GM03348 (cell line): ENCODE measurements around the gene ANKK1.

Source experiments
- DNase-seq: peaks from one replicate; pipeline ENCODE4 v3.0.0; 2012; ENCODE audit warnings: low spot score

The ANKK1 gene

GRCh38 chr11:113408887-113409286 lies 21.3 kb downstream of the ANKK1 start:
- no peak for DNase-seq

- no peak for DNase-seq
Measured at GRCh38 chr11:113409526-113409925, 21.9 kb downstream of the ANKK1 start.

- DNase-seq, result no peak
Measured at GRCh38 chr11:113410414-113411135, 23.0 kb downstream of the ANKK1 start.

GRCh38 chr11:113411536-113411935 lies 24.0 kb downstream of the ANKK1 start:
- DNase-seq, result no peak

GRCh38 chr11:113412675-113413074 lies 25.1 kb downstream of the ANKK1 start:
- DNase-seq, result no peak

GRCh38 chr11:113415343-113415742 lies 27.8 kb downstream of the ANKK1 start:
- DNase-seq, result no peak

GRCh38 chr11:113417428-113417827 lies 29.8 kb downstream of the ANKK1 start:
- no peak for DNase-seq

GRCh38 chr11:113419454-113420003 lies 31.9 kb downstream of the ANKK1 start:
- DNase-seq, result no peak

GRCh38 chr11:113420808-113421207 lies 33.2 kb downstream of the ANKK1 start:
- no peak for DNase-seq

GRCh38 chr11:113426686-113427085 lies 39.1 kb downstream of the ANKK1 start:
- DNase-seq, result no peak

- DNase-seq, result no peak
Measured at GRCh38 chr11:113431746-113432145, 44.2 kb downstream of the ANKK1 start.

GRCh38 chr11:113435190-113435968 lies 47.8 kb downstream of the ANKK1 start:
- DNase-seq, result no peak

GRCh38 chr11:113436672-113437252 lies 49.2 kb downstream of the ANKK1 start:
- DNase-seq, result no peak

- no peak for DNase-seq
Measured at GRCh38 chr11:113440816-113441215, 53.2 kb downstream of the ANKK1 start.

GRCh38 chr11:113444502-113445123 lies 57.0 kb downstream of the ANKK1 start:
- DNase-seq, result no peak

- no peak for DNase-seq
Measured at GRCh38 chr11:113446112-113446511, 58.5 kb downstream of the ANKK1 start.

- DNase-seq, result no peak
Measured at GRCh38 chr11:113446938-113447337, 59.4 kb downstream of the ANKK1 start.

GRCh38 chr11:113447621-113448315 lies 60.2 kb downstream of the ANKK1 start:
- no peak for DNase-seq

- no peak for DNase-seq
Measured at GRCh38 chr11:113448316-113448677, 60.7 kb downstream of the ANKK1 start.

- no peak for DNase-seq
Measured at GRCh38 chr11:113449743-113450142, 62.2 kb downstream of the ANKK1 start.
